A549 (cell line): ENCODE data around the gene SCGB2A2. TPM values are rescaled to one million over a fixed set of nuclear protein-coding genes. Genes with fewer than 3 reads are reported as not detected.

Experiments used
- ATAC-seq, 2 experiments: fragments of 200-7000 bp in 1 of 2; fragments of >200 bp in 1 of 2; cut with Nextera tagmentation in 1 of 2; cut with Tn5 transposase in 1 of 2; 3 replicates each; pipeline versions ENCODE4 v1.8.0 to v1.9.1; 2018 to 2020; ENCODE audit warnings: mild to moderate bottlenecking in 1 of 2, moderate library complexity in 1 of 2
- CTCF ChIA-PET: fragments of 300-600 bp; sonication (Branson Sonifier 250); formaldehyde crosslinking; extraction: SDS; loops from one replicate; lab custom pipeline; 2021; ENCODE audit warnings: antibody characterized with exemption, inconsistent platforms; lab: Yijun Ruan, JAX
- POLR2A ChIA-PET: fragments of 350-600 bp; formaldehyde crosslinking; extraction: SDS; loops from one replicate; lab custom pipeline; 2021; ENCODE audit warnings: antibody characterized with exemption, inconsistent platforms; lab: Yijun Ruan, JAX
- DNase-seq, 2 experiments: peaks; one replicate each; pipeline versions ENCODE4 v3.0.0 to v3.0.0-alpha.2; 2011 to 2016; ENCODE audit warnings: low read depth in 1 of 2, low spot score in 1 of 2
- FAIRE-seq: peaks from 2 replicates; lab custom pipeline; 2011; peaks lifted over from hg19 to GRCh38; lab: Jason Lieb, UNC
- H3K27ac ChIP-seq, 2 experiments: fragments of >200 bp; sonication (Bioruptor Twin); formaldehyde crosslinking; 3 replicates each; pipeline ENCODE4 v1.5.1; 2016 to 2017
- H3K4me1 ChIP-seq: fragments of >200 bp; sonication (Bioruptor Twin); formaldehyde crosslinking; 3 replicates; pipeline ENCODE4 v1.6.1; 2016
- H3K4me2 ChIP-seq: fragments of >200 bp; sonication (Bioruptor Twin); formaldehyde crosslinking; 3 replicates; pipeline ENCODE4 v1.6.1; 2016
- H3K4me3 ChIP-seq: fragments of >200 bp; sonication (Bioruptor Twin); formaldehyde crosslinking; 3 replicates; pipeline ENCODE4 v1.5.1; 2016
- H3K9me3 ChIP-seq: fragments of >200 bp; sonication (Bioruptor Twin); formaldehyde crosslinking; 3 replicates; pipeline ENCODE4 v1.6.1; 2016
- CBX8 ChIP-seq: fragments of 200-600 bp; sonication (generic); IDR thresholded peaks from 2 replicates; pipeline ENCODE4 v1.6.1; 2016
- CHD2 ChIP-seq: fragments of 150-350 bp; IDR thresholded peaks from 2 replicates; pipeline ENCODE4 v1.6.1; 2014; ENCODE audit warnings: low read length; ENCODE audit not compliant: partially characterized antibody
- CHD4 ChIP-seq: fragments of 200-600 bp; sonication (generic); IDR thresholded peaks from 2 replicates; pipeline ENCODE4 v1.6.1; 2016; ENCODE audit warnings: antibody characterized with exemption, mild to moderate bottlenecking, borderline replicate concordance
- EHF ChIP-seq: fragments of 250-450 bp; sonication (Bioruptor Pico); IDR thresholded peaks from 2 replicates; pipeline ENCODE4 v1.5.0; 2020; ENCODE audit warnings: mild to moderate bottlenecking
- EHMT2 ChIP-seq: fragments of 200-600 bp; sonication (generic); IDR thresholded peaks from 2 replicates; pipeline ENCODE4 v1.6.1; 2016; ENCODE audit warnings: antibody characterized with exemption, low read depth, mild to moderate bottlenecking, moderate library complexity
- EP300 ChIP-seq, 2 experiments: fragments of >200 bp; sonication (Bioruptor Twin); formaldehyde crosslinking; IDR thresholded peaks; 2 replicates in 1 of 2; 3 replicates in 1 of 2; pipeline ENCODE4 v1.6.1; 2016 to 2017
- ESRRA ChIP-seq: fragments of 150-350 bp; IDR thresholded peaks from 2 replicates; pipeline ENCODE4 v1.6.1; 2014; ENCODE audit warnings: mild to moderate bottlenecking, low read length, borderline replicate concordance
- FOSL2 ChIP-seq, 2 experiments: fragments of 450-650 bp in 1 of 2; fragments of >200 bp in 1 of 2; sonication (Bioruptor Twin) in 1 of 2; formaldehyde crosslinking; IDR thresholded peaks; 2 replicates each; pipeline versions ENCODE4 v1.5.0 to v1.6.1; 2016 to 2020; ENCODE audit warnings: mild to moderate bottlenecking in 1 of 2, moderate library complexity in 1 of 2
- FOXS1 ChIP-seq: fragments of 250-450 bp; sonication (Bioruptor Pico); IDR thresholded peaks from 2 replicates; pipeline ENCODE4 v1.5.0; 2020; ENCODE audit warnings: mild to moderate bottlenecking, moderate library complexity
- HDAC2 ChIP-seq: fragments of 200-600 bp; sonication (generic); IDR thresholded peaks from 2 replicates; pipeline ENCODE4 v1.6.1; 2016
- HOXA7 ChIP-seq: fragments of 250-450 bp; sonication (Bioruptor Pico); IDR thresholded peaks from 2 replicates; pipeline ENCODE4 v1.5.0; 2020; ENCODE audit warnings: mild to moderate bottlenecking, moderate library complexity
- HOXB13 ChIP-seq: fragments of 250-450 bp; sonication (Bioruptor Pico); IDR thresholded peaks from 2 replicates; pipeline ENCODE4 v1.5.0; 2020; ENCODE audit warnings: low read depth, mild to moderate bottlenecking, moderate library complexity
- KDM1A ChIP-seq: fragments of 200-600 bp; sonication (generic); IDR thresholded peaks from 2 replicates; pipeline ENCODE4 v1.6.1; 2016; ENCODE audit warnings: low read depth, mild to moderate bottlenecking
- KDM5A ChIP-seq: fragments of 200-600 bp; sonication (generic); IDR thresholded peaks from 2 replicates; pipeline ENCODE4 v1.6.1; 2016; ENCODE audit warnings: antibody characterized with exemption, mild to moderate bottlenecking
- MAFK ChIP-seq: fragments of 450-650 bp; IDR thresholded peaks from 2 replicates; pipeline ENCODE4 v1.6.1; 2014; ENCODE audit not compliant: partially characterized antibody
- MYC ChIP-seq: IDR thresholded peaks from 2 replicates; pipeline ENCODE4 v1.6.1; 2012; ENCODE audit warnings: mild to moderate bottlenecking, inconsistent platforms, low read length, improper control_type of control experiment, borderline replicate concordance
- NFE2L2 ChIP-seq: fragments of 150-350 bp; conservative IDR thresholded peaks from 2 replicates; pipeline ENCODE4 v1.6.1; 2014; ENCODE audit warnings: low read length
- POLR2A ChIP-seq: IDR thresholded peaks from 2 replicates; pipeline ENCODE4 v1.6.1; 2012; ENCODE audit warnings: mild to moderate bottlenecking, low read length
- RAD21 ChIP-seq, 2 experiments: fragments of >200 bp in 1 of 2; sonication (Bioruptor Twin) in 1 of 2; formaldehyde crosslinking in 1 of 2; IDR thresholded peaks in 1 of 2; conservative IDR thresholded peaks in 1 of 2; 2 replicates in 1 of 2; 3 replicates in 1 of 2; pipeline ENCODE4 v1.6.1; 2012 to 2018; ENCODE audit warnings: inconsistent platforms in 1 of 2
- RCOR1 ChIP-seq: fragments of 150-350 bp; IDR thresholded peaks from 2 replicates; pipeline ENCODE4 v1.6.1; 2014; ENCODE audit warnings: antibody characterized with exemption, low read length, low read depth
- RFX5 ChIP-seq: fragments of 450-650 bp; IDR thresholded peaks from 2 replicates; pipeline ENCODE4 v1.7.1; 2014; ENCODE audit warnings: antibody characterized with exemption, mild to moderate bottlenecking, moderate library complexity
- TFCP2L1 ChIP-seq: fragments of 250-450 bp; sonication (Bioruptor Pico); IDR thresholded peaks from 2 replicates; pipeline ENCODE4 v1.5.0; 2021; ENCODE audit warnings: mild to moderate bottlenecking
- ZC3H11A ChIP-seq: fragments of 450-650 bp; IDR thresholded peaks from 2 replicates; pipeline ENCODE4 v1.6.1; 2014; ENCODE audit warnings: antibody characterized with exemption, mild to moderate bottlenecking
- ZFP36 ChIP-seq: fragments of 450-650 bp; IDR thresholded peaks from 2 replicates; pipeline ENCODE4 v1.6.1; 2014; ENCODE audit warnings: borderline replicate concordance; ENCODE audit not compliant: partially characterized antibody
- ZSCAN20 ChIP-seq: fragments of 250-450 bp; sonication (Bioruptor Pico); IDR thresholded peaks from 2 replicates; pipeline ENCODE4 v1.8.0; 2022; ENCODE audit warnings: mild to moderate bottlenecking, moderate library complexity
- WGBS: methylation state at CpG from one replicate; pipeline ENCODE4 v1.1.6; 2017; ENCODE audit errors: missing lambda C conversion rate; 5-methylcytosine and 5-hydroxymethylcytosine counted together
- polyA plus RNA-seq, 4 experiments: library from polyadenylated mRNA; depleted of rRNA in 3 of 4; stranded (reverse); fragments of >200 nt; fragmentation: RNase III in 1 of 4; extraction: RNeasy Plus Mini Kit Qiagen cat#74134 plus additional on column Dnase treatment in 1 of 4; gene quantifications; 2 replicates in 3 of 4; 3 replicates in 1 of 4; pipeline ENCODE4 v1.2.3, GENCODE V29; 2011 to 2017
- TF ChIP-seq, protein P1 (sequence below): IDR thresholded peaks from 2 replicates; pipeline ENCODE4 v1.6.1; 2012
- TF ChIP-seq, protein P2 (sequence below): IDR thresholded peaks from 2 replicates; pipeline ENCODE4 v1.6.1; 2012
- TF ChIP-seq, protein P3 (sequence below): fragments of >200 bp; sonication (Bioruptor Twin); formaldehyde crosslinking; IDR thresholded peaks from 3 replicates; pipeline ENCODE4 v1.5.1; 2016
- TF ChIP-seq, protein P4 (sequence below): fragments of >200 bp; sonication (Bioruptor Twin); formaldehyde crosslinking; IDR thresholded peaks from 2 replicates; pipeline ENCODE4 v1.6.1; 2016
- TF ChIP-seq, protein P5 (sequence below): fragments of 250-450 bp; sonication (Bioruptor Pico); IDR thresholded peaks from 2 replicates; pipeline ENCODE4 v1.5.0; 2021; ENCODE audit warnings: mild to moderate bottlenecking, moderate library complexity, borderline replicate concordance
- TF ChIP-seq, protein P6 (sequence below): IDR thresholded peaks from 2 replicates; pipeline ENCODE4 v1.6.1; 2012; ENCODE audit warnings: low read depth, borderline replicate concordance

The SCGB2A2 gene
- polyA plus RNA-seq, 2 of the 4 experiments (the other 2 are of a cell fraction) = not detected

DNA sequence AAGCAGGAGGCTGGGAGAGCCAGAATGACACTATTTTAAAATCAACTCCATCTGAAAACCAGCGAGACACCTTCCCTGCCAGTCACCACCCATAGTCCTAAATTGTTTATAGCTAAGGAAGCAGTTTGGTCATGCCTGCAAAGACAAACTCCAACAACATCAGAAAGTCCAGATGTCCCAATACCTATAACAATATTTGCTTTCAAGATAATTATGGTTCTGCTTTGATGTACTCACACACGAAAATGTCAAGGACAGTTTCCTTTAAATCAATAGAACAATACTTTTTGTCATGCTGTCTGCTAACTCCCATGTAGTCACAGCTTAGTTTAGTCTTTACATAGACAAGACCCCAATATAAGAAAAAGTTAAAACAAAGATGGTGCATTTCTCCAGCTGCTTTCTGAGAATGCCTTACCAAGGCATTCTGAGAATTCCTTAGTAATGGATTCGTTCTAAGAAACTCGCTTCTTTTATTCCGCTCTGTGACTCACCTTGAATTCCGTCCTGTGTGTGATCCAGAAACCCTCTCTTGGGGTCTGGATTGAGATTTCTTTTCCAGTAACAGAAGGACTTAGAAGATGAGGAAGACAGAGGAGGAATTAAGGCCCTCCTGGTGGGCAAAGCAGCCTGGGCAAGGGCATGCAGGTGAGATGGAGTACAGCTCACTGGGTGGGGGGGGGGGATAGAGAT is 9.6 kb upstream of the SCGB2A2 start:
- FAIRE-seq (no peak), ATAC-seq (no peak), DNase-seq (no peak)
- no peak overlapping the region for H3K4me3 ChIP-seq
- H3K27ac ChIP-seq = no peak overlapping the region
- H3K4me1 ChIP-seq = no peaks in the 10 kb centered on the region
- no peak overlapping the region for H3K4me2 ChIP-seq
- 29% methylated on average over 6 of the region's 6 CpGs for WGBS
- CTCF ChIA-PET = no interaction called here
- TF ChIP-seq ZC3H11A (no peak), TFCP2L1 (CRISPR knock-in tag) (no peak), RCOR1 (no peak), RFX5 (no peak), FOSL2 (IDR thresholded peaks at IDR 0.05) (no peak), FOSL2 (CRISPR knock-in tag; IDR thresholded peaks at IDR 0.05) (no peak), NFE2L2 (no peak), ZFP36 (no peak), CHD4 (no peak), HOXA7 (CRISPR knock-in tag) (no peak), HDAC2 (no peak), KDM5A (no peak), CHD2 (no peak), EHF (CRISPR knock-in tag) (no peak), EP300 (IDR thresholded peaks at IDR 0.05) (no peak), MYC (no peak)
- TF ChIP-seq, protein P1, sequence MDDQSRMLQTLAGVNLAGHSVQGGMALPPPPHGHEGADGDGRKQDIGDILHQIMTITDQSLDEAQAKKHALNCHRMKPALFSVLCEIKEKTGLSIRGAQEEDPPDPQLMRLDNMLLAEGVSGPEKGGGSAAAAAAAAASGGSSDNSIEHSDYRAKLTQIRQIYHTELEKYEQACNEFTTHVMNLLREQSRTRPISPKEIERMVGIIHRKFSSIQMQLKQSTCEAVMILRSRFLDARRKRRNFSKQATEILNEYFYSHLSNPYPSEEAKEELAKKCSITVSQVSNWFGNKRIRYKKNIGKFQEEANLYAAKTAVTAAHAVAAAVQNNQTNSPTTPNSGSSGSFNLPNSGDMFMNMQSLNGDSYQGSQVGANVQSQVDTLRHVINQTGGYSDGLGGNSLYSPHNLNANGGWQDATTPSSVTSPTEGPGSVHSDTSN = no peak
- TF ChIP-seq, protein P2, sequence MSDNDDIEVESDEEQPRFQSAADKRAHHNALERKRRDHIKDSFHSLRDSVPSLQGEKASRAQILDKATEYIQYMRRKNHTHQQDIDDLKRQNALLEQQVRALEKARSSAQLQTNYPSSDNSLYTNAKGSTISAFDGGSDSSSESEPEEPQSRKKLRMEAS = no peak
- TF ChIP-seq, protein P3, sequence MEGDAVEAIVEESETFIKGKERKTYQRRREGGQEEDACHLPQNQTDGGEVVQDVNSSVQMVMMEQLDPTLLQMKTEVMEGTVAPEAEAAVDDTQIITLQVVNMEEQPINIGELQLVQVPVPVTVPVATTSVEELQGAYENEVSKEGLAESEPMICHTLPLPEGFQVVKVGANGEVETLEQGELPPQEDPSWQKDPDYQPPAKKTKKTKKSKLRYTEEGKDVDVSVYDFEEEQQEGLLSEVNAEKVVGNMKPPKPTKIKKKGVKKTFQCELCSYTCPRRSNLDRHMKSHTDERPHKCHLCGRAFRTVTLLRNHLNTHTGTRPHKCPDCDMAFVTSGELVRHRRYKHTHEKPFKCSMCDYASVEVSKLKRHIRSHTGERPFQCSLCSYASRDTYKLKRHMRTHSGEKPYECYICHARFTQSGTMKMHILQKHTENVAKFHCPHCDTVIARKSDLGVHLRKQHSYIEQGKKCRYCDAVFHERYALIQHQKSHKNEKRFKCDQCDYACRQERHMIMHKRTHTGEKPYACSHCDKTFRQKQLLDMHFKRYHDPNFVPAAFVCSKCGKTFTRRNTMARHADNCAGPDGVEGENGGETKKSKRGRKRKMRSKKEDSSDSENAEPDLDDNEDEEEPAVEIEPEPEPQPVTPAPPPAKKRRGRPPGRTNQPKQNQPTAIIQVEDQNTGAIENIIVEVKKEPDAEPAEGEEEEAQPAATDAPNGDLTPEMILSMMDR = no peak
- TF ChIP-seq, all 56 proteins: peak for 0
- no peaks in the 10 kb centered on the region for H3K9me3 ChIP-seq
- POLR2A ChIA-PET = no interaction called here

DNA sequence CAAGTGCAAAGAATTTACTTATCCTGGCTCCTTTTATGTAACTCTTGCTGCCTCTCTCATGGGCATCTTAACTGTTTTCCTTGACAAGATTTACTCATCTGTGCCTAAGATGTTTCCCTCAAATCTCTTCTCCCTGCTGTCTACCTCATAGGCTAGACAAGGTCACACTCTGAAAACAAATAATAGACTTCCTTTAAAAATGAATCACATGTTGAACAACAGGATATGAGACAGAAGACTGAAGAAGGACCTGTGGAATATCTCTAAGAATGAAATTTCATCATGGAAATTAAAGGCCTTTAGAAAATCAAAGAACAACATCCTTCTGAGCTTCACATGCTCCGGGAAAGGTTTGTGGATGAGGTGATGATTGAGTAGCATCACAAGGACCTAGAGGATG is 6.0 kb upstream of the SCGB2A2 start:
- Histone ChIP-seq H3K9me3 (no peaks in the 10 kb centered on the region), H3K4me2 (no peak overlapping the region), H3K4me3 (no peak overlapping the region), H3K4me1 (no peaks in the 10 kb centered on the region), H3K27ac (no peak overlapping the region)
- POLR2A ChIA-PET = no interaction called here
- 64% methylated on average over 1 of the region's 1 CpG for WGBS
- no peak for FAIRE-seq
- CTCF ChIA-PET = interaction anchor here (1.0 kb wide), 1 partner anchor 42 kb away, joined by 4 read pairs; no protein-coding TSS in a partner anchor
- no peak for ATAC-seq
- DNase-seq = no peak
- TF ChIP-seq FOXS1 (CRISPR knock-in tag) = no peak
- no peak for TF ChIP-seq MAFK
- no peak for TF ChIP-seq KDM5A
- no peak for TF ChIP-seq POLR2A
- no peak for TF ChIP-seq EHF (CRISPR knock-in tag)
- TF ChIP-seq, protein P4, sequence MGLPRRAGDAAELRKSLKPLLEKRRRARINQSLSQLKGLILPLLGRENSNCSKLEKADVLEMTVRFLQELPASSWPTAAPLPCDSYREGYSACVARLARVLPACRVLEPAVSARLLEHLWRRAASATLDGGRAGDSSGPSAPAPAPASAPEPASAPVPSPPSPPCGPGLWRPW = no peak
- TF ChIP-seq, protein P5, sequence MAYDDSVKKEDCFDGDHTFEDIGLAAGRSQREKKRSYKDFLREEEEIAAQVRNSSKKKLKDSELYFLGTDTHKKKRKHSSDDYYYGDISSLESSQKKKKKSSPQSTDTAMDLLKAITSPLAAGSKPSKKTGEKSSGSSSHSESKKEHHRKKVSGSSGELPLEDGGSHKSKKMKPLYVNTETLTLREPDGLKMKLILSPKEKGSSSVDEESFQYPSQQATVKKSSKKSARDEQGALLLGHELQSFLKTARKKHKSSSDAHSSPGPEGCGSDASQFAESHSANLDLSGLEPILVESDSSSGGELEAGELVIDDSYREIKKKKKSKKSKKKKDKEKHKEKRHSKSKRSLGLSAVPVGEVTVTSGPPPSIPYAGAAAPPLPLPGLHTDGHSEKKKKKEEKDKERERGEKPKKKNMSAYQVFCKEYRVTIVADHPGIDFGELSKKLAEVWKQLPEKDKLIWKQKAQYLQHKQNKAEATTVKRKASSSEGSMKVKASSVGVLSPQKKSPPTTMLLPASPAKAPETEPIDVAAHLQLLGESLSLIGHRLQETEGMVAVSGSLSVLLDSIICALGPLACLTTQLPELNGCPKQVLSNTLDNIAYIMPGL (CRISPR knock-in tag) = no peak
- TF ChIP-seq, protein P6, sequence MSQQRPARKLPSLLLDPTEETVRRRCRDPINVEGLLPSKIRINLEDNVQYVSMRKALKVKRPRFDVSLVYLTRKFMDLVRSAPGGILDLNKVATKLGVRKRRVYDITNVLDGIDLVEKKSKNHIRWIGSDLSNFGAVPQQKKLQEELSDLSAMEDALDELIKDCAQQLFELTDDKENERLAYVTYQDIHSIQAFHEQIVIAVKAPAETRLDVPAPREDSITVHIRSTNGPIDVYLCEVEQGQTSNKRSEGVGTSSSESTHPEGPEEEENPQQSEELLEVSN = no peak
- no peak for TF ChIP-seq EHMT2
- no peak for TF ChIP-seq CBX8
- TF ChIP-seq KDM1A = no peak
- TF ChIP-seq, protein P1 = no peak
- TF ChIP-seq HOXB13 = no peak
- TF ChIP-seq ESRRA = no peak
- no peak for TF ChIP-seq FOSL2 (IDR thresholded peaks at IDR 0.05)
- TF ChIP-seq FOSL2 (CRISPR knock-in tag; IDR thresholded peaks at IDR 0.05) = no peak
- TF ChIP-seq ZSCAN20 (CRISPR knock-in tag) = no peak
- TF ChIP-seq RAD21 (conservative IDR thresholded peaks at IDR 0.05 in 1 of 2, IDR thresholded peaks at IDR 0.05 in 1 of 2) = no peak
- TF ChIP-seq CHD2 = no peak
